ENCODE measurements around the gene ASB16. TPM values are rescaled to one million over a fixed set of nuclear protein-coding genes. Genes with fewer than 3 reads are reported as not detected.

ASB16 gene
- polyA plus RNA-seq, 3 donors, result 2.1 to 4.7 (median 4.4) TPM

GRCh38 chr17:44221862-44222111 lies 51.3 kb downstream of the ASB16 start:
- no peak for DNase-seq

- DNase-seq, result peak; percentile 83
Observed at GRCh38 chr17:44222112-44222869, 51.8 kb downstream of the ASB16 start.

- DNase-seq, result no peak
Observed at GRCh38 chr17:44223541-44224071, 53.1 kb downstream of the ASB16 start.

Other genes starting within 250 kb of the ASB16 start
- under 1 TPM; 0.19 to 0.78 (median 0.52) TPM for gene PPY, start 228.2 kb upstream of the ASB16 start, polyA plus RNA-seq (ENCODE audit: insufficient read length in 3 of 3)
- under 1 TPM; 0.19 to 0.45 (median 0.30) TPM for gene PYY, start 216.8 kb upstream of the ASB16 start, polyA plus RNA-seq (ENCODE audit: insufficient read length in 3 of 3)
- 1 to 10 TPM; 3.4 to 3.8 (median 3.6) TPM for gene NAGS, start 166.1 kb upstream of the ASB16 start, polyA plus RNA-seq (ENCODE audit: insufficient read length in 3 of 3)
- 10 to 100 TPM; 41.7 to 50.5 (median 47.0) TPM for gene TMEM101, start 155.7 kb upstream of the ASB16 start, polyA plus RNA-seq (ENCODE audit: insufficient read length in 3 of 3)
- gene LSM12, start 104.0 kb upstream of the ASB16 start, polyA plus RNA-seq (ENCODE audit: insufficient read length in 3 of 3), result 10 to 100 TPM; 38.4 to 41.6 (median 39.2) TPM
- 10 to 100 TPM; 78.6 to 94.0 (median 92.4) TPM for gene G6PC3, start 100.0 kb upstream of the ASB16 start, polyA plus RNA-seq (ENCODE audit: insufficient read length in 3 of 3)
- gene HDAC5, start 47.1 kb upstream of the ASB16 start, polyA plus RNA-seq (ENCODE audit: insufficient read length in 3 of 3), result 10 to 100 TPM; 49.4 to 57.4 (median 53.8) TPM
- gene HROB, start 28.8 kb upstream of the ASB16 start, polyA plus RNA-seq (ENCODE audit: insufficient read length in 3 of 3), result 1 to 10 TPM; 4.8 to 5.8 (median 5.5) TPM
- gene TMUB2, start 16.3 kb downstream of the ASB16 start, polyA plus RNA-seq (ENCODE audit: insufficient read length in 3 of 3), result 10 to 100 TPM; 50.3 to 60.8 (median 50.4) TPM
- gene ATXN7L3, start 29.2 kb downstream of the ASB16 start, polyA plus RNA-seq (ENCODE audit: insufficient read length in 3 of 3), result 10 to 100 TPM; 62.8 to 76.8 (median 64.6) TPM
- gene UBTF, start 49.0 kb downstream of the ASB16 start, polyA plus RNA-seq (ENCODE audit: insufficient read length in 3 of 3), result 100 to 1,000 TPM; 120 to 138 (median 125) TPM
- gene SLC4A1, start 97.4 kb downstream of the ASB16 start, polyA plus RNA-seq (ENCODE audit: insufficient read length in 3 of 3), result 10 to 100 TPM in 1 of 3 donors, 1 to 10 TPM in 2; 6.4 to 11.2 (median 8.5) TPM
- gene RUNDC3A, start 137.9 kb downstream of the ASB16 start, polyA plus RNA-seq (ENCODE audit: insufficient read length in 3 of 3), result 1 to 10 TPM; 1.7 to 2.7 (median 1.7) TPM
- gene SLC25A39, start 154.1 kb downstream of the ASB16 start, polyA plus RNA-seq (ENCODE audit: insufficient read length in 3 of 3), result 100 to 1,000 TPM; 107 to 135 (median 117) TPM
- 100 to 1,000 TPM; 270 to 310 (median 292) TPM for gene GRN, start 174.6 kb downstream of the ASB16 start, polyA plus RNA-seq (ENCODE audit: insufficient read length in 3 of 3)
- 10 to 100 TPM; 42.7 to 54.6 (median 49.1) TPM for gene FAM171A2, start 193.1 kb downstream of the ASB16 start, polyA plus RNA-seq (ENCODE audit: insufficient read length in 3 of 3)
- 1 to 10 TPM; 5.4 to 7.0 (median 5.5) TPM for gene ITGA2B, start 218.9 kb downstream of the ASB16 start, polyA plus RNA-seq (ENCODE audit: insufficient read length in 3 of 3)

Measured in renal pelvis (tissue), 4 donors.